Fibroblast of skin of left quadriceps (primary cell): ENCODE measurements around the gene PDCD2.
"Not testable (repeated sequence)": the region's sequence is repeated elsewhere in the genome, so short reads cannot be mapped to it uniquely, and the experiment has no call there.

Experiments
- DNase-seq, 2 experiments: peaks; one replicate each; pipeline ENCODE4 v3.0.0-alpha.2; 2013; ENCODE audit warnings: low read depth in 2 of 2

PDCD2 gene

GRCh38 chr6:170584181-170584953 lies at the start of gene PDCD2:
Gene PDCD2 (minus strand): TSS chr6:170584637. CDS start chr6:170584581, 56 bp downstream.
- peak; percentile 64 to 66 for DNase-seq

- not testable (repeated sequence) for DNase-seq
Measured at GRCh38 chr6:170616020-170616554, 31.6 kb upstream of the PDCD2 start.

- not testable (repeated sequence) for DNase-seq
Measured at GRCh38 chr6:170612256-170612804, 27.9 kb upstream of the PDCD2 start.

GRCh38 chr6:170609225-170609624 lies 24.8 kb upstream of the PDCD2 start:
- not testable (repeated sequence) for DNase-seq

GRCh38 chr6:170605574-170606259 lies 21.3 kb upstream of the PDCD2 start:
- no peak for DNase-seq

- no peak for DNase-seq
Measured at GRCh38 chr6:170597278-170597677, 12.8 kb upstream of the PDCD2 start.

GRCh38 chr6:170596426-170596825 lies 12.0 kb upstream of the PDCD2 start:
- no peak for DNase-seq

GRCh38 chr6:170590725-170591124 lies 6.3 kb upstream of the PDCD2 start:
- no peak for DNase-seq

GRCh38 chr6:170584954-170585498 lies 589 bp upstream of the PDCD2 start:
- no peak for DNase-seq

GRCh38 chr6:170583756-170584180 lies 669 bp downstream of the PDCD2 start:
- no peak for DNase-seq

GRCh38 chr6:170578909-170579308 lies 5.5 kb downstream of the PDCD2 start:
- no peak for DNase-seq

GRCh38 chr6:170575250-170575649 lies 9.2 kb downstream of the PDCD2 start:
- DNase-seq: no peak

GRCh38 chr6:170572704-170573466 lies 11.6 kb downstream of the PDCD2 start:
- DNase-seq: no peak

- no peak for DNase-seq
Measured at GRCh38 chr6:170564936-170565530, 19.4 kb downstream of the PDCD2 start.

- DNase-seq: no peak
Measured at GRCh38 chr6:170561555-170561954, 22.9 kb downstream of the PDCD2 start.

- no peak for DNase-seq
Measured at GRCh38 chr6:170555305-170555704, 29.1 kb downstream of the PDCD2 start.

GRCh38 chr6:170554796-170555137 lies 29.7 kb downstream of the PDCD2 start:
- DNase-seq: no peak

GRCh38 chr6:170554013-170554795 lies 30.2 kb downstream of the PDCD2 start, which contains the start of gene TBP:
Gene TBP (plus strand): TSS chr6:170554369. CDS start chr6:170557030, 2,661 bp downstream.
- DNase-seq: peak; percentile 96

GRCh38 chr6:170553534-170554012 lies 30.9 kb downstream of the PDCD2 start:
- no peak for DNase-seq
